Measurements from ENCODE around the gene ZNF835.

DNA sequence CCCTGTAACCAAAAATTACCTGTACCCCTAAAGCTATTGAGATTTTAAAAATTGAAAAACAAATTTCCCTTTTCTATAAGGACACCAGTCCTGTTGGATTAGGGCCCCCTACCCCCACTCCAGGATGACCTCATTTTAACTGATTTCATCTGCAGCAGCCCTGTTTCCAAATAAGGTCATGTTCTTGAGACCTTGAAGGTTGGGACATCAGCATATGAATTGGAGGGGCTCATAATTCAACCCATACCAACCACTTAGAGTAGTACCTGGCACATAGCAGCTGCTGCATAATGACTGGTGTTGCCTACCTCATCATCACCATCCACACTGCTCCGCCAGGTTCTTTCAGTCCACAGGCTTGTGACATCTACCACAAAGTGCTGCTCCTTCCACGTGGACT lies 58.8 kb downstream of the ZNF835 start:
- TF ChIP-seq ZNF274 (IDR thresholded peaks at IDR 0.05; ENCODE audit: low read depth, low read length) (no peak), YY1 (IDR thresholded peaks at IDR 0.05; ENCODE audit: insufficient read depth, insufficient read length) (no peak)
